ENCODE measurements around the gene EXOSC10. TPM values are rescaled to one million over a fixed set of nuclear protein-coding genes. Genes with fewer than 3 reads are reported as not detected.

The EXOSC10 gene
- total and polyA plus RNA-seq, 2 experiments from 2014 or later = 55.5 to 72.9 TPM

- peaks cover 2% of the 10 kb centered on the region; the same call in 1 of the 2 replicates for H3F3A ChIP-seq (replicated peaks; ENCODE audit: low read depth)
- no peak overlapping the region for H3K4me3 ChIP-seq
- no peaks in the 10 kb centered on the region for H4K20me1 ChIP-seq (replicated peaks; ENCODE audit: insufficient read depth)
- no peak overlapping the region for H3K4me2 ChIP-seq
- no peak overlapping the region for H3K4me3 Mint-ChIP-seq
- H3K27ac ChIP-seq (ENCODE audit: low read depth) = no peak overlapping the region
- no peaks in the 10 kb centered on the region for H3K27me3 ChIP-seq (ENCODE audit: insufficient read depth)
- ATAC-seq (no peak), DNase-seq (ENCODE audit: low spot score) (no peak)
- H3K27me3 Mint-ChIP-seq (ENCODE audit: insufficient read depth, low read depth, poor library complexity) = peaks cover 8% of the 10 kb centered on the region
- no peaks in the 10 kb centered on the region for H3K9me3 Mint-ChIP-seq
- no peaks in the 10 kb centered on the region for H3K36me3 ChIP-seq (ENCODE audit: insufficient read depth)
- TF ChIP-seq CTCF (conservative IDR thresholded peaks at IDR 0.05; ENCODE audit: low read depth in 2 of 2) = no peak
- TF ChIP-seq JUNB (IDR thresholded peaks at IDR 0.05; ENCODE audit: unreplicated experiment) = no peak
- no peak for TF ChIP-seq EZH2phosphoT487 (IDR thresholded peaks at IDR 0.05; ENCODE audit: unreplicated experiment)
- no peaks in the 10 kb centered on the region for H3K9me2 ChIP-seq (ENCODE audit: insufficient read depth)
- no peaks in the 10 kb centered on the region for H3K36me3 Mint-ChIP-seq (ENCODE audit: low read depth)
- H3K27ac Mint-ChIP-seq = no peak overlapping the region
- H3K79me2 ChIP-seq (replicated peaks; ENCODE audit: insufficient read depth) = no peaks in the 10 kb centered on the region
- peaks cover 4% of the 10 kb centered on the region for H3K4me1 Mint-ChIP-seq
- H3K4me1 ChIP-seq (ENCODE audit: insufficient read depth) = peaks cover 5% of the 10 kb centered on the region
- no peak overlapping the region for H2AFZ ChIP-seq
Observed at GRCh38 chr1:11046270-11046566, 53.5 kb downstream of the EXOSC10 start.

DNA sequence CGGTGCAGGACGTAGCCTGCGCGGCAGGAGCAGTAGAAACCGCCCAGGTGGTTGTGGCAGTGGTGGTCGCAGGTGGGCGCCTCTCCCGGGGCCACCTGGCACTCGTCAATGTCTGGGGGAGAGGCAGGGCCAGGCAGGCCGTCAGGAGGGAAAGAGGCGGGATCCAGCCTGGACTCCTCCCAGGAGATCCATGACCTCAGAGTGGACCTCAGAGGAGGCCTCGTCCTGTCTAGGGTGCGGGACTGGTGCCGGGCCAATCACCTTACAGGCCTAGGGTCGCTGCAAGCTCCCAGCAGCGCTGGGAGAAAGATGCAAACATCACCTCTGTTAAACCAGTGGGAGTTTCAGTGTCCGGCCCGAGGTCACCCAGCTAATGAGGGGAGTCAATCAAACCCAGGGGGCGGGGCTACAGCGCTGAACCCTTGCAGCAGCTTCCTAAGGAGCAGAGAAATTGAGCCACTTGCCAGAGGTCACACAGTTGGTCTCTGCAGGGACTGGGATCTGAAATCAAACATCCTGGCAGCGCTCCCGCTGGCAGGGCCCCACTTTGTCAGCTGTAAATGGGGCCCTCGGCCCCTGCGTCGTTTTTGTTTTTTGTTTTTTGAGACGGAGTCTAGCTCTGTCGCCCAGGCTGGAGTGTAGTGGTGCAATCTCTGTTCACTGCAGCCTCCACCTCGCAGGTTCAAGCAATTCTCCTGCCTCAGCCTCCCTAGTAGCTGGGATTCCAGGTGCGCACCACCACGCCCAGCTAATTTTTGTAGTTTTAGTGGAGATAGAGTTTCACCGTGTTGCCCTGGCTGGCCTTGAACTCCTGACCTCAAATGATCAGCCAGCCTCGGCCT lies 54.0 kb downstream of the EXOSC10 start:
- TF ChIP-seq POLR2AphosphoS5 (IDR thresholded peaks at IDR 0.05; ENCODE audit: low read depth) (peak; percentile 15; the same call in 1 of the 2 replicates), CTCF (conservative IDR thresholded peaks at IDR 0.05; ENCODE audit: low read depth in 2 of 2) (no peak), EZH2 (IDR thresholded peaks at IDR 0.05; ENCODE audit: low read depth, unreplicated experiment) (no peak)
- Mint-ChIP-seq H3K27me3 (ENCODE audit: insufficient read depth, low read depth, poor library complexity) (peaks cover 7% of the 10 kb centered on the region), H3K4me3 (peak overlapping the region; percentile 60; the same call in 2 of the 3 replicates), H3K27ac (no peak overlapping the region), H3K36me3 (ENCODE audit: low read depth) (no peaks in the 10 kb centered on the region), H3K4me1 (peaks cover 4% of the 10 kb centered on the region), H3K9me3 (no peaks in the 10 kb centered on the region)
- Histone ChIP-seq H3K9me2 (ENCODE audit: insufficient read depth) (no peaks in the 10 kb centered on the region), H3K4me3 (peak overlapping the region; percentile 22; the same call in 1 of the 2 replicates), H3K4me2 (peak overlapping the region; percentile 35), H3K27ac (ENCODE audit: low read depth) (no peak overlapping the region), H3K79me2 (replicated peaks; ENCODE audit: insufficient read depth) (no peaks in the 10 kb centered on the region), H3F3A (replicated peaks; ENCODE audit: low read depth) (0 out of 2 replicates have a peak, but pooled peaks cover 2% of the 10 kb centered on the region), H3K27me3 (ENCODE audit: insufficient read depth) (no peaks in the 10 kb centered on the region), H4K20me1 (replicated peaks; ENCODE audit: insufficient read depth) (no peaks in the 10 kb centered on the region), H3K36me3 (ENCODE audit: insufficient read depth) (no peaks in the 10 kb centered on the region), H2AFZ (peak overlapping the region; percentile 87; the same call in 1 of the 2 replicates), H3K4me1 (ENCODE audit: insufficient read depth) (peaks cover 5% of the 10 kb centered on the region)
- peak; percentile 95 for ATAC-seq
- DNase-seq (ENCODE audit: low spot score) = peak; percentile 91
